MM.1S (cell line): ENCODE data around the gene CTDSP2.

Source experiments
- DNase-seq: peaks from one replicate; pipeline ENCODE4 v3.0.0-alpha.2; 2015
- H2AFZ ChIP-seq: fragments of 300-600 bp; sonication (generic); 2 replicates; pipeline ENCODE4 v1.6.0; 2016; ENCODE audit warnings: antibody characterized with exemption, low read length
- H3F3A ChIP-seq: fragments of 300-600 bp; sonication (generic); 2 replicates; pipeline ENCODE4 v1.6.1; 2016; ENCODE audit warnings: mild to moderate bottlenecking, antibody characterized with exemption, low read length, moderate library complexity, mixed read lengths; ENCODE audit not compliant: insufficient read depth
- H3K27ac ChIP-seq: fragments of 300-600 bp; sonication (generic); 2 replicates; pipeline ENCODE4 v1.5.1; 2016; ENCODE audit warnings: mild to moderate bottlenecking, low read length
- H3K27me3 ChIP-seq: fragments of 300-600 bp; sonication (generic); replicated peaks from 2 replicates; pipeline ENCODE4 v1.6.0; 2016; ENCODE audit warnings: low read length; ENCODE audit not compliant: insufficient read depth
- H3K36me3 ChIP-seq: fragments of 300-600 bp; sonication (generic); replicated peaks from 2 replicates; pipeline ENCODE4 v1.6.1; 2016; ENCODE audit warnings: mild to moderate bottlenecking, low read length, mixed read lengths; ENCODE audit not compliant: insufficient read depth
- H3K4me1 ChIP-seq: fragments of 300-600 bp; sonication (generic); 2 replicates; pipeline ENCODE4 v1.6.1; 2016; ENCODE audit warnings: low read length, mixed read lengths
- H3K4me2 ChIP-seq: fragments of 300-600 bp; sonication (generic); 2 replicates; pipeline ENCODE4 v1.6.0; 2016; ENCODE audit warnings: low read depth, low read length
- H3K4me3 ChIP-seq: fragments of 300-600 bp; sonication (generic); 2 replicates; pipeline ENCODE4 v1.5.1; 2016; ENCODE audit warnings: low read length, mixed read lengths
- H3K79me2 ChIP-seq: fragments of 300-600 bp; sonication (generic); 2 replicates; pipeline ENCODE4 v1.6.1; 2016; ENCODE audit warnings: mixed run types, low read length, mixed read lengths
- H3K9ac ChIP-seq: fragments of 300-600 bp; sonication (generic); 2 replicates; pipeline ENCODE4 v1.6.1; 2016; ENCODE audit warnings: low read length, mixed read lengths
- H3K9me2 ChIP-seq: fragments of 300-600 bp; sonication (generic); replicated peaks from 2 replicates; pipeline ENCODE4 v1.6.1; 2016; ENCODE audit warnings: mild to moderate bottlenecking, low read length, mixed read lengths; ENCODE audit not compliant: insufficient read depth
- H3K9me3 ChIP-seq: fragments of 300-600 bp; sonication (generic); replicated peaks from 2 replicates; pipeline ENCODE4 v1.6.1; 2016; ENCODE audit warnings: mild to moderate bottlenecking, low read length, mixed read lengths; ENCODE audit not compliant: insufficient read depth
- H4K20me1 ChIP-seq: fragments of 300-600 bp; sonication (generic); 2 replicates; pipeline ENCODE4 v1.6.1; 2016; ENCODE audit warnings: mild to moderate bottlenecking, low read length, moderate library complexity, mixed read lengths; ENCODE audit not compliant: insufficient read depth
- CTCF ChIP-seq: fragments of 300-600 bp; sonication (generic); IDR thresholded peaks from 2 replicates; pipeline ENCODE4 v1.5.1; 2016; ENCODE audit warnings: antibody characterized with exemption, low read length, mixed read lengths
- EZH2 ChIP-seq: fragments of 300-600 bp; sonication (generic); optimal IDR thresholded peaks from 2 replicates; pipeline ENCODE3; 2017; ENCODE audit warnings: low read depth, mild to moderate bottlenecking, antibody characterized with exemption, low read length, mixed read lengths
- EZH2phosphoT487 ChIP-seq: fragments of 300-600 bp; sonication (generic); IDR thresholded peaks from 2 replicates; pipeline ENCODE4 v1.6.1; 2018; ENCODE audit warnings: antibody characterized with exemption, low read length

CTDSP2 gene

GRCh38 chr12:57770734-57771133 lies 75.8 kb downstream of the CTDSP2 start:
- Histone ChIP-seq H3K9me2 (no peaks in the 10 kb centered on the region), H3K36me3 (no peaks in the 10 kb centered on the region; the same call in 1 of the 2 replicates), H3K4me3 (peak overlapping the region; percentile 97; the same call in 1 of the 2 replicates), H2AFZ (no peak overlapping the region), H4K20me1 (no peaks in the 10 kb centered on the region), H3K9me3 (no peaks in the 10 kb centered on the region), H3K27me3 (peaks cover 14% of the 10 kb centered on the region), H3K4me2 (peak overlapping the region; percentile 94; the same call in 1 of the 2 replicates), H3F3A (peaks cover 4% of the 10 kb centered on the region; the same call in 1 of the 2 replicates), H3K27ac (no peak overlapping the region), H3K79me2 (peaks cover 12% of the 10 kb centered on the region), H3K9ac (no peak overlapping the region; the same call in 1 of the 2 replicates), H3K4me1 (0 out of 2 replicates have a peak, but pooled peaks cover 4% of the 10 kb centered on the region)
- no peak for DNase-seq
- TF ChIP-seq EZH2phosphoT487: no peak
- no peak for TF ChIP-seq CTCF
- TF ChIP-seq EZH2: no peak
